HG03571 (cell line): ENCODE data around the gene WDSUB1.

Experiments used
- ATAC-seq: cut with Tn5 transposase; IDR thresholded peaks from one replicate; pipeline ENCODE4 v1.9.1; 2021; ENCODE audit not compliant: unreplicated experiment

WDSUB1 gene

DNA sequence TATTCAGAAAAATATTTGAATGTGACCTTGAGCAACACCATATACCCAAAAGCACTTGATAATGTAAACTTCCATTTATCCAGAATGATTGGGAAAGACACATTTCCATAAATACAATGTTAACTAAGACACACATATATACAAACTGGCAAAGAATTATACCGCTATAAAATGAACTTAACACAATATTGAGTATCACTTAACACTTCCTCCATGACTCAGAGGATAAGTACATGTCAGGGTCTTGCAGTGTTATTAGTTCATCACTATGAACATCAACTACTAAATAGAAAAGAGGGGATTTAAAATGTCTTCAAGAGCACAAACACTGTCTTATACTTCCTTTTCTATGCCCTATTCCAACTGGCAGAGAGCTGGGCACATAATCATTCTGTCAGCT is 18.6 kb downstream of the WDSUB1 start:
- no peak for ATAC-seq

- ATAC-seq = peak; percentile 59
Observed at GRCh38 chr2:159266554-159266953, 19.9 kb downstream of the WDSUB1 start.

GRCh38 chr2:159265171-159265576 is 21.3 kb downstream of the WDSUB1 start:
- no peak for ATAC-seq

DNA sequence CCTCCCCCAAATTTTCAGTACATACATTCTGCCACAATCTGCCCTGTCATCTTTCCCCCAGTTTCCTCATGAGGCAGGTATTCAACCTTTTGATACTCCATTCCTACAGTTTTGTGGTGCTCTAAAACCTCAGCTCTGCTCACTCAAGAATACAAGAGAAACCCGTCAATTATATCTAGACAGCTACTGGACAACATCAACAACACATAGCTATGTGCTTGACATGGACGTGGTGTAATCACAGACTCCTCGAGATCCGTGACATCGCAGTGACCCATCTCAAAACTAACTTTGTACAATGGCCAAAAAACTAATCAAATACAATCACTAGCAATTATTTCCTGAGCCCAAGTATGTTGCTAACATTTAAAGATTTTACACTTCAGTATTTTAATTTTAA is 23.6 kb downstream of the WDSUB1 start:
- no peak for ATAC-seq

DNA sequence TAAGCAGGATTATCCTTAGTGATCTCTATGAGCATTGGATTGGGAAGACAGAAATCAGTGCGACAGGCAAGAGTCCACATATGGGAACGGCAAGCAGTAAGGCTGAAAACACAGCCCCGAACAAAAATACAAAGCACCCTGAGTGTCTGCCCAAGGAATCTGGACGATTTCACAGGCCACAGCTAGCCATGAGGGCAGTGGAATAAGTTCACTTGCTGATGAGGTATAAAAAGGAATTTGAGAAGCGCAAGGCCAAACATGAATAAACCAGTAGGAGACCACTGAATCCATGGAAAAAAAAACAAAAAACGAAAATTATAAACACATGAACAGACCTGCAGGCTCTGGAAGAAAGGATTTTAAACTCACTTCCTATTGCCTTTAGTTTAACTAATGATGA is 24.3 kb downstream of the WDSUB1 start:
- ATAC-seq = no peak

- no peak for ATAC-seq
Observed at GRCh38 chr2:159256159-159256558, 30.3 kb downstream of the WDSUB1 start.

DNA sequence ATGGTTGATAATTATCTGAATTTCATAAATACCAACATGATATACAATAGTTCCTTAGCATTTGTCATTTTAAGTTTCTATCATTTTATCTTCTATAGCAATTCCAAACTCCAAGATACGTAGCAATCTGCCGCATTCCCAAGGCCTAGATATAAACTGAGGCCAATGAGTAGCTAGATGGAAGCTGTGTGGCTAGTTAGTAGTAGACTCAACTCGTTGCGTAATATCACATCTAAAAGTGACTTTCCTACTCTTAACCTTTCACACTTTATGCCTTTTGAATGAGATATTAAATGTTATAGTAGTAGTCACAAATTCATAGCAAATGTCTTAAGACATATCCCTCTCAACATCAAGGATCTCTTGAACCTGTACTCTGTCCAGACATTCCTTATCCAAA is 33.6 kb downstream of the WDSUB1 start:
- no peak for ATAC-seq

GRCh38 chr2:159251296-159252173 is 35.0 kb downstream of the WDSUB1 start:
- ATAC-seq = no peak

DNA sequence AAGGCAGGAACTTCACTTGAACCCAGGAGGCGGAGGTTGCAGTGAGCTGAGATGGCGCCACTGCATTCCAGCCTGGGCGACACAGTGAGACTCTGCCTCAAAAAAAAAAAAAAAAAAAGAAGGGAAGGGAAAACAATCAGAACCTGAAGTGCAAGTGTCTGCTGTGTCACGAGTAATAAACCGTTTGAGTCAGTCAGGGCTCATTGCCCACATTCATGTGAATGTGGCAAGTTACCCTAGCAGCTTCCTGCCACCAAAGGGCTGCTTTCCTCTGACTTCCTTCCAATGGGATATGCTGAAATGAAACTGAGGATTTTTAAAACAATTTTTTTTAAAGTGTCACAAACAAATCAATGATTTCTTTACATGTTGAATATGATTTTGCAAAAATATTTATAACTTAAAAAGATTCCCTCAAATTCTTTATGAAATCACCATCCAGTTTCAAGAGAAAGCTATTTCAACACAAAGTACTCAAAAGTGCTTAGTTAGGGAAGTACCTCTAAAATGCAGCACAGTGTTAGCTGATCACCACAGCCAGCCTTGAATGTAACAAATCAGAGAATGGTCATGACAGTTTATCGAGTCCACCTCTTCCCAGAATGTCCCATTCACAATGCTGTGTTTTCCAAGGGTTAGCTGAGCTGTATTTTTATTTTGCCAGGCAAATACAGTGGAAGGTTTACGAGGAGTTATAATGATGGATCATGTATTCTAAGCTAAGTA is 36.4 kb downstream of the WDSUB1 start:
- ATAC-seq = no peak

- no peak for ATAC-seq
Observed at GRCh38 chr2:159246325-159246988, 40.0 kb downstream of the WDSUB1 start.

GRCh38 chr2:159243529-159243928 is 43.0 kb downstream of the WDSUB1 start:
- ATAC-seq = no peak

- ATAC-seq = no peak
Observed at GRCh38 chr2:159234868-159235267, 51.6 kb downstream of the WDSUB1 start.

- no peak for ATAC-seq
Observed at GRCh38 chr2:159232456-159233170, 53.9 kb downstream of the WDSUB1 start.

DNA sequence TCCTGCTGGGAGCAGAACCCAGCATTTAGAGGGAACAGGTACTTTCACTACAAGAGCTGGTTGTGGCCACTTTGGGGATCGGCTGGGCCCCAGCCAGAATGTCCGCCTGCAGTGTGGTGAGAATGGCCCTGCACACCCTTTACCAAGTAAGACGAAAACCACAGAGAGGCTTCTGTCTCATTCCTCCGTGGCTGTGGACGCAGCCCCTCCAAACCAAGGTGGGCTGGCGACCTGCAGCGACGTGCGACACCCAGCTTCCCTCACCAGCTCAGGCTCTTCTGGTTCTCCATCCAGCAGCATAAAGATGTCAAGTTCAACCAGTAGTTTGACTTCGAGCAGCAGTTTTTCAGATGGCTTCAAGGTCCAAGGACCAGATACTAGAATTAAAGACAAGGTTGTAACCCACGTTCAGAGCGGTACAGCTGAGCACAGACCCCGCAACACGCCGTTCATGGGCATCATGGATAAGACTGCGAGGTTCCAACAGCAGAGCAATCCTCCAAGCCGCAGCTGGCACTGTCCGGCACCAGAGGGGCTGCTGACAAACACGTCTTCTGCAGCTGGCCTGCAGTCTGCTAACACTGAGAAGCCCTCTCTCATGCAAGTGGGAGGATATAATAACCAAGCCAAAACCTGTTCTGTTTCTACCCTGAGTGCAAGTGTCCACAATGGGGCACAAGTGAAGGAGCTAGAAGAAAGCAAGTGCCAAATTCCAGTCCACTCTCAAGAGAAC is 56.2 kb downstream of the WDSUB1 start:
- ATAC-seq = no peak

GRCh38 chr2:159229476-159230144 is 56.9 kb downstream of the WDSUB1 start:
- no peak for ATAC-seq

DNA sequence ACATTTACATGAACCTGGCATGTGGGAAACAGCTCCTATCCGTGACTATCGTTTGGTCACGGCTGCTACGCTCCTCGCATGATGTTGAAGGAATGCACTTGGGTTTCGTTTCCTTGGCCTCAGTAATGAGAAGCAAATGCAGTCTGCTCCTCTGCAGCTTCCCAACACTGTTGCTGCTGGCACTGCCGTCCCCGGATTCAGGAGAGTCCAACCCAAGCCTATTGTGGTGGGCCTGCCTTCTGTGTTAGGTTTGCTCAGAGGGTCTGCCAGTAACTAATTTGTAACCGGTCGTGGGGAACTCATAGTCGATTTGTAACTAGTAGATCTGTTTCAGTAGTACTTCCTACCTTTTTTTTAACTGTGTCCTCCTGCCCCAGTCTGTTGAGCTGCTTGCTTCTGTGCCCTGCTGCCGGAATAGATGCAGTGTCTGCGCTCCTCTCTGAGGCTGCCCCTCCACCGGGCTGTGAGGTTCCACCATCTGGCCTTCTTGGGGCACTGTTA is 58.4 kb downstream of the WDSUB1 start:
- ATAC-seq = no peak

DNA sequence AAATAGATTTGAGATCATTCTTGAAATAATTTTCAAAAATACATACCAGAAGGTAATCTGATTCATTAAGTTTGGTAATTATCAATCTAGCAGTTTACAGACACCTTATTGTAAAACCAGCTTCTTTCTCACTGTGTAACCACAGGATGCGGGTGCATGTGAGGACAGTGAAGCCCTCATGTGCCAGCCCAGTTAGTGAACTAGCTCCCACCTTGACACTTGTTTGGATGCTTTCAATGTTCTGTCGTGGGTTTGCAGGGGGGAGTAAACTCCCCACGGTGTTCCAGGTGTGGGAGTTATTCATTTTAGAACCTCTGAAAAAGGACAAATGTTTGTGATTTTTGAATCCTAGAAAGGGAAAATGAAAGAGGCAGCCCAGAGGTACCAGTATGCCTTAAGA is 59.0 kb downstream of the WDSUB1 start:
- no peak for ATAC-seq

- ATAC-seq = no peak
Observed at GRCh38 chr2:159226608-159227385, 59.7 kb downstream of the WDSUB1 start.

DNA sequence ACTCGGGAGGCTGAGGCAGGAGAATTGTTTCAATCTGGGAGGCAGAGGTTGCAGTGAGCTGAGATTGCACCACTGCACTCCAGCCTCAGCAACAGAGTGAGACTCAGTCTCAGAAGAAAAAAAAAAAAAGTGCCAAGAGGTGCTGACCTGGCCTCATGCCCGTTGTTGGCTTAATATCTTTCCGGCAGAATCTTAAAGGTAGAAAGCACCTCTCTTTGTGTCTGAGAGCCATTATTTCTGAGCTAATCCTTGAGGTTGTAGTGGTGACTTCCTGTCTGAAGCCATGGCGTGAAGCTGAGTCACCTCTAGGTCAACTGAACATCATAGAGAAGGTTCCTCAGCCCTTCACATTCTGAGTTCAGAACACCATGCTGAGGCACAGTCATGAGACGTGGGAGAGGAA is 60.4 kb downstream of the WDSUB1 start:
- ATAC-seq = peak; percentile 54
